Stimulated activated CD8-positive, alpha-beta memory T cell treated with anti-CD3 and anti-CD28 coated beads, Interleukin-7, amount 100 ng/mL, for 4 hours (primary cell): ENCODE data around the gene DPF1.
"Not testable (repeated sequence)": the region's sequence is repeated elsewhere in the genome, so short reads cannot be mapped to it uniquely, and the experiment has no call there.

Experiments used
- DNase-seq, 2 donors: peaks; one replicate each; pipeline ENCODE4 v3.0.0-alpha.2; 2020; ENCODE audit warnings: low read depth in 2 of 2

Gene DPF1

GRCh38 chr19:38224014-38224862, at the start of gene DPF1:
TSS of gene DPF1 (minus strand) at chr19:38224222. CDS start at chr19:38224142, 80 bp downstream.
- peak; percentile 49 to 52 for DNase-seq

GRCh38 chr19:38273499-38273898, 49.5 kb upstream of the DPF1 start:
- DNase-seq: no peak

GRCh38 chr19:38270587-38271167, 46.7 kb upstream of the DPF1 start:
- DNase-seq: no peak

GRCh38 chr19:38268539-38268938, 44.5 kb upstream of the DPF1 start:
- no peak for DNase-seq

- DNase-seq: no peak
These were observed 43.9 kb upstream of the DPF1 start for GRCh38 chr19:38267761-38268483.

- DNase-seq: no peak
These were observed 43.1 kb upstream of the DPF1 start for GRCh38 chr19:38266981-38267597.

- DNase-seq: no peak
These were observed 42.0 kb upstream of the DPF1 start for GRCh38 chr19:38265921-38266429.

GRCh38 chr19:38265213-38265861, 41.3 kb upstream of the DPF1 start:
- no peak for DNase-seq

GRCh38 chr19:38264486-38265212, 40.6 kb upstream of the DPF1 start, which contains the start of gene SPINT2:
TSS of gene SPINT2 (plus strand) at chr19:38264573. CDS start at chr19:38264893, 320 bp downstream.
- peak; percentile 14 to 26 for DNase-seq

GRCh38 chr19:38263689-38264485, 39.9 kb upstream of the DPF1 start:
- DNase-seq: peak; percentile 70 to 71

GRCh38 chr19:38262585-38263268, 38.7 kb upstream of the DPF1 start:
- DNase-seq: no peak

- DNase-seq: not testable (repeated sequence)
These were observed 37.9 kb upstream of the DPF1 start for GRCh38 chr19:38261942-38262341.

- no peak for DNase-seq
These were observed 31.5 kb upstream of the DPF1 start for GRCh38 chr19:38255383-38256014.

GRCh38 chr19:38253788-38254187, 29.8 kb upstream of the DPF1 start:
- DNase-seq: no peak

GRCh38 chr19:38252941-38253691, 29.1 kb upstream of the DPF1 start:
- DNase-seq: no peak

GRCh38 chr19:38252385-38252784, 28.4 kb upstream of the DPF1 start:
- DNase-seq: no peak

GRCh38 chr19:38251564-38252051, 27.6 kb upstream of the DPF1 start:
- DNase-seq: no peak
